Liver (tissue), 3 donors: ENCODE results near the gene TTBK1.

Experiments used
- HNF4A ChIP-seq, 2 donors: conservative IDR thresholded peaks; 2 replicates each; pipeline ENCODE4 v1.6.1; 2016; ENCODE audit warnings: antibody characterized with exemption in 2 of 2, mild to moderate bottlenecking in 2 of 2
- HNF4G ChIP-seq: IDR thresholded peaks from 2 replicates; pipeline ENCODE4 v1.6.1; 2016; ENCODE audit warnings: antibody characterized with exemption
- JUND ChIP-seq, 2 donors: IDR thresholded peaks; 2 replicates each; pipeline ENCODE4 v1.6.1; 2016; ENCODE audit warnings: antibody characterized with exemption in 2 of 2
- RAD21 ChIP-seq, 2 donors: IDR thresholded peaks; 2 replicates each; pipeline ENCODE4 v1.6.1; 2016; ENCODE audit warnings: antibody characterized with exemption in 2 of 2, mild to moderate bottlenecking in 2 of 2
- SP1 ChIP-seq: IDR thresholded peaks from 2 replicates; pipeline ENCODE4 v1.6.1; 2018; ENCODE audit warnings: antibody characterized with exemption, mild to moderate bottlenecking
- TAF1 ChIP-seq: conservative IDR thresholded peaks from 2 replicates; pipeline ENCODE4 v1.6.1; 2016; ENCODE audit warnings: antibody characterized with exemption, mild to moderate bottlenecking
- TF ChIP-seq, protein P1 (sequence below): fragments of 150-350 bp; IDR thresholded peaks from 2 replicates; pipeline ENCODE4 v1.5.1; 2017; ENCODE audit warnings: improper control_type of control experiment, low read depth, low read length; ENCODE audit not compliant: missing input control
- donor health status: healthy.
- donor health status: healthy.

DNA sequence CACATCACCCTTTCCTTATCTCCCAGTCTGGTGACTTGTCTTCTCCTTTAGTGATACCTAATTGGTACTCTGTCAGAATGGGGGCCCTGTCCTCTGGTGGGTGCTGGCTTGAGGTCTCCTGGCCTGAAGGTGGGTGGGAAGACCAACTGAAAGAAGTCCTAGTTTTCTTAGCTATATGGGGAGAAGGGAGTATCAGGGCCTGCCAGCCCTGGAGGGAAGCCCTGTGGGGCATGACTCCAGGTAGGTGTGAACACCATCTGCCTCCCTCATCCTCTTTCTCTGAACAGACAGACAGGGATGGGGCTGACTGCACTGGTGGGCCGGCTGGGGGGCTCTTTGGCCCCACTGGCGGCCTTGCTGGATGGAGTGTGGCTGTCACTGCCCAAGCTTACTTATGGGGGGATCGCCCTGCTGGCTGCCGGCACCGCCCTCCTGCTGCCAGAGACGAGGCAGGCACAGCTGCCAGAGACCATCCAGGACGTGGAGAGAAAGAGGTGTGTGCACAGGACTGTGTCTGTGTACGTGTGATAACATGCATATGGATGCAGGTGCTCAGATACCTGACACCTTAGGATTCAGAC is 60.6 kb downstream of the TTBK1 start:
- no peak for TF ChIP-seq RAD21 (IDR thresholded peaks at IDR 0.05)
- TF ChIP-seq, protein P1, sequence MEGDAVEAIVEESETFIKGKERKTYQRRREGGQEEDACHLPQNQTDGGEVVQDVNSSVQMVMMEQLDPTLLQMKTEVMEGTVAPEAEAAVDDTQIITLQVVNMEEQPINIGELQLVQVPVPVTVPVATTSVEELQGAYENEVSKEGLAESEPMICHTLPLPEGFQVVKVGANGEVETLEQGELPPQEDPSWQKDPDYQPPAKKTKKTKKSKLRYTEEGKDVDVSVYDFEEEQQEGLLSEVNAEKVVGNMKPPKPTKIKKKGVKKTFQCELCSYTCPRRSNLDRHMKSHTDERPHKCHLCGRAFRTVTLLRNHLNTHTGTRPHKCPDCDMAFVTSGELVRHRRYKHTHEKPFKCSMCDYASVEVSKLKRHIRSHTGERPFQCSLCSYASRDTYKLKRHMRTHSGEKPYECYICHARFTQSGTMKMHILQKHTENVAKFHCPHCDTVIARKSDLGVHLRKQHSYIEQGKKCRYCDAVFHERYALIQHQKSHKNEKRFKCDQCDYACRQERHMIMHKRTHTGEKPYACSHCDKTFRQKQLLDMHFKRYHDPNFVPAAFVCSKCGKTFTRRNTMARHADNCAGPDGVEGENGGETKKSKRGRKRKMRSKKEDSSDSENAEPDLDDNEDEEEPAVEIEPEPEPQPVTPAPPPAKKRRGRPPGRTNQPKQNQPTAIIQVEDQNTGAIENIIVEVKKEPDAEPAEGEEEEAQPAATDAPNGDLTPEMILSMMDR: no peak
- TF ChIP-seq HNF4A (conservative IDR thresholded peaks at IDR 0.05): no peak
- no peak for TF ChIP-seq SP1
- no peak for TF ChIP-seq JUND (IDR thresholded peaks at IDR 0.05)
- TF ChIP-seq TAF1: no peak
- TF ChIP-seq HNF4G: no peak
